H1 (cell line): ENCODE measurements around the gene ARHGEF3. TPM values are rescaled to one million over a fixed set of nuclear protein-coding genes. Genes with fewer than 3 reads are reported as not detected.

Experiments used
- CTBP2 ChIP-seq: IDR thresholded peaks from 2 replicates; pipeline ENCODE4 v1.7.0; 2011; ENCODE audit warnings: borderline replicate concordance, mild to moderate bottlenecking, moderate library complexity, mixed read lengths, low read length; ENCODE audit not compliant: insufficient read depth, insufficient read length
- EGR1 ChIP-seq: IDR thresholded peaks from 2 replicates; pipeline ENCODE4 v1.6.1; 2011; ENCODE audit warnings: low read depth, low read length, borderline replicate concordance
- GTF2F1 ChIP-seq: IDR thresholded peaks from 2 replicates; pipeline ENCODE4 v1.6.1; 2012; ENCODE audit warnings: low read depth, low read length, improper control_type of control experiment, borderline replicate concordance
- KDM1A ChIP-seq: fragments of 200-600, 300-600 bp; sonication (generic); IDR thresholded peaks from 2 replicates; pipeline ENCODE4 v1.7.1; 2016; ENCODE audit warnings: mild to moderate bottlenecking, low read length, borderline replicate concordance
- SAP30 ChIP-seq: fragments of 300-600 bp; sonication (generic); IDR thresholded peaks from 2 replicates; pipeline ENCODE4 v1.7.1; 2012; ENCODE audit warnings: low read length, moderate library complexity, mild to moderate bottlenecking, inconsistent platforms; ENCODE audit not compliant: insufficient read depth, insufficient replicate concordance
- SIX5 ChIP-seq: IDR thresholded peaks from 2 replicates; pipeline ENCODE4 v1.6.1; 2011; ENCODE audit warnings: mild to moderate bottlenecking, low read depth, low read length
- USF2 ChIP-seq: IDR thresholded peaks from 2 replicates; pipeline ENCODE4 v1.6.1; 2011; ENCODE audit warnings: low read length, improper control_type of control experiment
- polyA plus RNA-seq, 7 experiments: library from polyadenylated mRNA; depleted of rRNA in 3 of 7; stranded (reverse) in 5 of 7; unstranded in 2 of 7; fragments of >200 nt in 5 of 7; fragments of 200-250 nt in 2 of 7; gene quantifications; 1 replicate in 5 of 7; 2 replicates in 1 of 7; 4 replicates in 1 of 7; pipeline versions ENCODE4 v1.2.1 to v1.2.3, GENCODE V29; 2011 to 2013; ENCODE audit warnings: missing spikeins in 2 of 7, mixed read lengths in 2 of 7
- total RNA-seq: library from RNA; stranded (reverse); fragmentation: NEBNext Ultra II Directional; extraction: Animal tissue kit (Norgen Biotek cat#: 25700); gene quantifications from 2 replicates; pipeline ENCODE4 v1.2.1, GENCODE V29; 2021

Gene ARHGEF3
- total and polyA plus RNA-seq, 2 of the 8 experiments (the other 6 are each of a cell fraction or from before 2014, with no cell fraction given), result 2.8 to 6.0 TPM

GRCh38 chr3:56816061-56816460, 14.3 kb upstream of the ARHGEF3 start (continued):
- TF ChIP-seq SIX5, result no peak
- TF ChIP-seq SAP30, result no peak
- no peak for TF ChIP-seq USF2
- no peak for TF ChIP-seq EGR1
- TF ChIP-seq CTBP2, result no peak
- TF ChIP-seq GTF2F1, result no peak
- TF ChIP-seq KDM1A, result no peak
